Measurements from ENCODE around the gene ABHD15.

The ABHD15 gene

DNA sequence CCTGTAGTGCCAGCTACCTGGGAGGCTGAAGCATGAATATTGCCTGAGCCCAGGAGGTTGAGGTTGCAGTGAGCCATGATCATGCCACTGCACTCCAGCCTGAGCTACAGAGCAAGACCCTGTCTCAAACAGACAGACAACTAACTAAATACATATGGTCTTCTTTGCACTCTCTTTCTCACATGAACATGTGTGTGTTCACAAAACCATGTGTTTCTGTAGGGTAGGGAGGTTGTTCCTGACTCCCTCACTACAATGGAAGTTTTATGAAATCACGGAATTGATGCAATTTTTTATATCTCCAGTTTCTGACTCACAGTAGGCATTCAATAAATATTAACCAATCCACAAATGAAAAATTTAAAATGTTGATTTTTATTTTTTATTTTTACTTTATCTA lies 48.5 kb downstream of the ABHD15 start:
- no peak for DNase-seq (ENCODE audit: low spot score)

- no peak for DNase-seq (ENCODE audit: low spot score)
These were observed 52.0 kb downstream of the ABHD15 start for GRCh38 chr17:29514792-29515191.

- DNase-seq (ENCODE audit: low spot score): no peak
These were observed 55.9 kb downstream of the ABHD15 start for GRCh38 chr17:29510953-29511352.

All from hematopoietic multipotent progenitor cell treated with erythropoietin and hydrocortisone succinate and interleukin-3 and kit ligand, for 15 days (in vitro differentiated cells).